GM12878 (cell line): ENCODE measurements around the gene IGSF23.

Experiments
- BHLHE40 ChIP-seq, 2 experiments: fragments of 450-650 bp in 1 of 2; IDR thresholded peaks; 2 replicates each; pipeline ENCODE4 v1.6.1; 2011 to 2017; ENCODE audit warnings: low read depth in 2 of 2, borderline replicate concordance in 1 of 2, improper control_type of control experiment in 1 of 2, low read length in 1 of 2, mild to moderate bottlenecking in 1 of 2
- CBFB ChIP-seq: IDR thresholded peaks from 2 replicates; pipeline ENCODE4 v1.6.1; 2016; ENCODE audit warnings: antibody characterized with exemption, low read depth
- CHD1 ChIP-seq: IDR thresholded peaks from 2 replicates; pipeline ENCODE4 v1.6.1; 2012; ENCODE audit warnings: low read depth, low read length, improper control_type of control experiment
- CTCF ChIP-seq, 3 experiments: IDR thresholded peaks in 2 of 3; conservative IDR thresholded peaks in 1 of 3; 2 replicates each; pipeline ENCODE4 v1.5.1; 2011; ENCODE audit warnings: low read depth in 3 of 3, low read length in 3 of 3, mild to moderate bottlenecking in 3 of 3, control low read depth in 2 of 3, moderate library complexity in 2 of 3, inconsistent platforms in 1 of 3, mixed read lengths in 1 of 3; ENCODE audit not compliant: control insufficient read depth in 2 of 3, insufficient read depth in 1 of 3; ENCODE audit errors: extremely low read depth in 1 of 3
- HDAC2 ChIP-seq: fragments of 200-600 bp; sonication (generic); IDR thresholded peaks from 2 replicates; pipeline ENCODE4 v1.6.1; 2017
- NFYB ChIP-seq: IDR thresholded peaks from 2 replicates; pipeline ENCODE4 v1.6.1; 2011; ENCODE audit warnings: low read depth, mild to moderate bottlenecking, low read length, improper control_type of control experiment, moderate library complexity; ENCODE audit not compliant: insufficient read depth
- POLR2A ChIP-seq: IDR thresholded peaks from 2 replicates; pipeline ENCODE4 v1.6.1; 2011; ENCODE audit warnings: low read depth, mild to moderate bottlenecking, low read length
- POLR2AphosphoS5 ChIP-seq: IDR thresholded peaks from 2 replicates; pipeline ENCODE4 v1.6.1; 2011; ENCODE audit warnings: mild to moderate bottlenecking, low read length, inconsistent platforms
- RAD21 ChIP-seq: IDR thresholded peaks from 2 replicates; pipeline ENCODE4 v1.6.1; 2011; ENCODE audit warnings: mild to moderate bottlenecking, low read depth, low read length, moderate library complexity; ENCODE audit not compliant: insufficient read depth
- TAF1 ChIP-seq: IDR thresholded peaks from 2 replicates; pipeline ENCODE4 v1.6.1; 2011; ENCODE audit warnings: mild to moderate bottlenecking, low read depth, low read length, borderline replicate concordance
- ZBTB33 ChIP-seq: fragments of 450-650 bp; IDR thresholded peaks from 2 replicates; pipeline ENCODE4 v1.6.1; 2017; ENCODE audit warnings: mild to moderate bottlenecking

GRCh38 chr19:44620667-44621066 lies 7.3 kb downstream of the IGSF23 start:
- TF ChIP-seq CTCF (IDR thresholded peaks at IDR 0.05 in 2 of 3, conservative IDR thresholded peaks at IDR 0.05 in 1 of 3; ENCODE audit: control insufficient read depth in 2 of 3, extremely low read depth in 1 of 3, insufficient read depth in 1 of 3, low read depth in 3 of 3, low read length in 3 of 3) (no peak), HDAC2 (no peak), CHD1 (no peak), BHLHE40 (IDR thresholded peaks at IDR 0.05; ENCODE audit: borderline replicate concordance in 1 of 2, low read depth in 2 of 2, low read length in 1 of 2) (no peak), TAF1 (no peak), POLR2A (no peak), CBFB (no peak), RAD21 (no peak), POLR2AphosphoS5 (no peak), ZBTB33 (no peak), NFYB (no peak)
